WTC11 (cell line): ENCODE data around the gene RABL6. TPM values are rescaled to one million over a fixed set of nuclear protein-coding genes. Genes with fewer than 3 reads are reported as not detected.
A peak's percentile ranks its signal among the peaks of the same experiment; 100 is the strongest.

Source experiments
- ATAC-seq: fragments of 200-7000 bp; cut with Tn5 transposase; 2 replicates; pipeline ENCODE4 v1.10.0; 2021; ENCODE audit warnings: mild to moderate bottlenecking, moderate library complexity
- CTCF ChIA-PET: fragments of 300-600 bp; sonication (Branson Sonifier 250); formaldehyde crosslinking; loops from one replicate; lab custom pipeline; 2021; ENCODE audit warnings: antibody characterized with exemption; lab: Charles Lee
- POLR2A ChIA-PET: fragments of 350-600 bp; sonication (Branson Sonifier 250); formaldehyde crosslinking; loops from one replicate; lab custom pipeline; 2021; ENCODE audit warnings: antibody characterized with exemption; lab: Charles Lee
- DNase-seq: peaks from one replicate; pipeline ENCODE4 v3.0.0; 2021; ENCODE audit warnings: low spot score
- H3K27ac Mint-ChIP-seq: 2 replicates; pipeline ENCODE4 v1.8.0; 2021; ENCODE audit warnings: mixed read lengths
- H3K27me3 Mint-ChIP-seq: 2 replicates; pipeline ENCODE4 v1.8.0; 2021; ENCODE audit warnings: low read depth, mild to moderate bottlenecking, moderate library complexity, mixed read lengths
- H3K36me3 Mint-ChIP-seq: 2 replicates; pipeline ENCODE4 v1.8.0; 2021; ENCODE audit warnings: mixed read lengths
- H3K4me1 Mint-ChIP-seq: 2 replicates; pipeline ENCODE4 v1.8.0; 2022; ENCODE audit warnings: mixed read lengths
- H3K4me3 Mint-ChIP-seq: 2 replicates; pipeline ENCODE4 v1.8.0; 2021; ENCODE audit warnings: mild to moderate bottlenecking, moderate library complexity, mixed read lengths
- H3K9me3 Mint-ChIP-seq: 2 replicates; pipeline ENCODE4 v1.8.0; 2021; ENCODE audit warnings: mixed read lengths
- AR ChIP-seq: fragments of 250-450 bp; sonication (Bioruptor Pico); IDR thresholded peaks from 2 replicates; pipeline ENCODE4 v1.9.0; 2021; ENCODE audit warnings: mild to moderate bottlenecking
- ARID4B ChIP-seq: sonication (generic); formaldehyde crosslinking; IDR thresholded peaks from 2 replicates; pipeline ENCODE4 v1.8.0; 2023; ENCODE audit warnings: missing genetic modification reagents, mild to moderate bottlenecking, borderline replicate concordance
- E2F4 ChIP-seq: sonication (generic); formaldehyde crosslinking; IDR thresholded peaks from 2 replicates; pipeline ENCODE4 v1.8.1; 2022; ENCODE audit warnings: low read depth, mild to moderate bottlenecking, moderate library complexity, missing genetic modification reagents, borderline replicate concordance
- FOXK1 ChIP-seq: sonication (generic); formaldehyde crosslinking; IDR thresholded peaks from 2 replicates; pipeline ENCODE4 v1.8.0; 2022; ENCODE audit warnings: mild to moderate bottlenecking, moderate library complexity, missing genetic modification reagents
- FOXP1 ChIP-seq: sonication (generic); formaldehyde crosslinking; IDR thresholded peaks from 2 replicates; pipeline ENCODE4 v1.8.0; 2022; ENCODE audit warnings: missing genetic modification reagents, mild to moderate bottlenecking, moderate library complexity, borderline replicate concordance
- FOXP4 ChIP-seq: sonication (generic); formaldehyde crosslinking; IDR thresholded peaks from 2 replicates; pipeline ENCODE4 v1.8.0; 2022; ENCODE audit warnings: mild to moderate bottlenecking, missing genetic modification reagents
- GTF2I ChIP-seq: fragments of 250-450 bp; sonication (Bioruptor Pico); conservative IDR thresholded peaks from 2 replicates; pipeline ENCODE4 v1.4.0; 2021; ENCODE audit warnings: mild to moderate bottlenecking
- PRDM15 ChIP-seq: sonication (generic); formaldehyde crosslinking; IDR thresholded peaks from 2 replicates; pipeline ENCODE4 v1.8.0; 2022; ENCODE audit warnings: missing genetic modification reagents
- RORB ChIP-seq: fragments of 250-450 bp; sonication (Bioruptor Pico); IDR thresholded peaks from 2 replicates; pipeline ENCODE4 v1.9.0; 2021; ENCODE audit warnings: mild to moderate bottlenecking
- SMAD4 ChIP-seq: sonication (generic); formaldehyde crosslinking; IDR thresholded peaks from 2 replicates; pipeline ENCODE4 v1.8.0; 2022; ENCODE audit warnings: mild to moderate bottlenecking, missing genetic modification reagents
- ZNF138 ChIP-seq: sonication (generic); formaldehyde crosslinking; conservative IDR thresholded peaks from 2 replicates; pipeline ENCODE4 v1.8.1; 2022; ENCODE audit warnings: mild to moderate bottlenecking, moderate library complexity, missing genetic modification reagents
- ZNF219 ChIP-seq: sonication (generic); formaldehyde crosslinking; IDR thresholded peaks from 2 replicates; pipeline ENCODE4 v1.8.0; 2023; ENCODE audit warnings: missing genetic modification reagents, mild to moderate bottlenecking, borderline replicate concordance
- ZNF281 ChIP-seq: sonication (generic); formaldehyde crosslinking; IDR thresholded peaks from 2 replicates; pipeline ENCODE4 v1.8.0; 2023; ENCODE audit warnings: mild to moderate bottlenecking, missing genetic modification reagents
- ZNF671 ChIP-seq: fragments of 250-450 bp; sonication (Bioruptor Pico); IDR thresholded peaks from 2 replicates; pipeline ENCODE4 v1.8.0; 2021; ENCODE audit warnings: mild to moderate bottlenecking
- total RNA-seq: library from RNA; stranded (reverse); gene quantifications from 3 replicates; pipeline ENCODE4 v1.2.3, GENCODE V29; 2021

RABL6 gene
- total RNA-seq, 1 experiment from 2014 or later: 171 TPM

- TF ChIP-seq ARID4B (CRISPR knock-in tag) (no peak), ZNF281 (CRISPR knock-in tag) (no peak), RORB (CRISPR knock-in tag) (no peak), SMAD4 (CRISPR knock-in tag) (no peak), GTF2I (no peak)
Observed at GRCh38 chr9:136804509-136805206, 3.1 kb upstream of the RABL6 start (continued).

- ChIA-PET CTCF (interaction anchor here (0.5 to 3.7 kb wide), 2 partner anchors 38 to 263 kb away, joined by 4 to 32 read pairs; partner anchors contain the start of gene AJM1), POLR2A (no interaction called here)
- Mint-ChIP-seq H3K36me3 (peaks cover 10% of the 10 kb centered on the region), H3K4me3 (peak overlapping the region; percentile 35; the same call in 1 of the 2 replicates), H3K27ac (no peak overlapping the region), H3K9me3 (no peaks in the 10 kb centered on the region), H3K4me1 (peaks cover 22% of the 10 kb centered on the region), H3K27me3 (peaks cover 30% of the 10 kb centered on the region)
- DNase-seq (no peak), ATAC-seq (no peak)
- TF ChIP-seq ZNF219 (CRISPR knock-in tag) (no peak), E2F4 (CRISPR knock-in tag) (no peak), FOXP1 (no peak)
Observed at GRCh38 chr9:136805207-136805740, 2.5 kb upstream of the RABL6 start.

- peaks cover 21% of the 10 kb centered on the region for H3K4me1 Mint-ChIP-seq
- peaks cover 13% of the 10 kb centered on the region for H3K36me3 Mint-ChIP-seq
- H3K27me3 Mint-ChIP-seq: peaks cover 30% of the 10 kb centered on the region
- no peaks in the 10 kb centered on the region for H3K9me3 Mint-ChIP-seq
- POLR2A ChIA-PET: no interaction called here
- ATAC-seq: no peak
- CTCF ChIA-PET: interaction anchor here (1.1 to 3.7 kb wide), 3 partner anchors 14 to 37 kb away, joined by 3 to 32 read pairs (median 23); partner anchors contain the start of gene AJM1
- no peak for DNase-seq
- H3K27ac Mint-ChIP-seq: no peak overlapping the region
- peak overlapping the region; percentile 78 for H3K4me3 Mint-ChIP-seq
- TF ChIP-seq ZNF671 (CRISPR knock-in tag): no peak
- TF ChIP-seq ZNF138 (CRISPR knock-in tag): no peak
- no peak for TF ChIP-seq AR (CRISPR knock-in tag)
- no peak for TF ChIP-seq FOXP4
- no peak for TF ChIP-seq FOXK1 (CRISPR knock-in tag)
- no peak for TF ChIP-seq PRDM15
- TF ChIP-seq SMAD4 (CRISPR knock-in tag): no peak
Observed at GRCh38 chr9:136806067-136806466, 1.7 kb upstream of the RABL6 start.
